ENCODE results near the gene TMEM125. TPM values are rescaled to one million over a fixed set of nuclear protein-coding genes. Genes with fewer than 3 reads are reported as not detected.

Gene TMEM125
- total RNA-seq = 10 to 100 TPM; 11.7 to 16.6 TPM
- polyA plus RNA-seq (2013, experiment 1 of 2) = 1.1 TPM
- polyA plus RNA-seq (2013, experiment 2 of 2) = 0.70 TPM
- long read RNA-seq, experiment 1, partial matches to known transcripts = 5 of 8 reads
- long read RNA-seq, experiment 1, other reads (novel, unspliced or antisense) = 3 of 8 reads
- long read RNA-seq, experiment 2, partial matches to known transcripts = 22 of 31 reads
- long read RNA-seq, experiment 2, other reads (novel, unspliced or antisense) = 8 of 31 reads
- long read RNA-seq, experiment 3, partial matches to known transcripts = 86 of 95 reads
- long read RNA-seq, experiment 3, other reads (novel, unspliced or antisense) = 9 of 95 reads
- long read RNA-seq, experiment 4, partial matches to known transcripts = 6 of 6 reads
- long read RNA-seq, experiment 4, other reads (novel, unspliced or antisense) = 0 of 6 reads

- peak within 1 kb of the TSS; percentile 72 for H3K4me3 Mint-ChIP-seq
- Histone ChIP-seq H3K36me3 (ENCODE audit: control insufficient read depth, insufficient read depth, low read length) (no peaks in the 10 kb centered on the region), H3K27me3 (ENCODE audit: control insufficient read depth, insufficient read depth, low read length, poor library complexity, severe bottlenecking) (no peaks in the 10 kb centered on the region), H3K4me1 (ENCODE audit: control insufficient read depth, insufficient read depth, low read length) (no peaks in the 10 kb centered on the region), H3K9ac (ENCODE audit: extremely low read depth, low read length, poor library complexity, severe bottlenecking) (peak within 1 kb of the TSS; percentile 38), H3K4me3 (ENCODE audit: low read length) (no peak within 1 kb of the TSS), H3K27ac (ENCODE audit: low read depth, low read length) (no peak within 1 kb of the TSS), H3K9me3 (ENCODE audit: control insufficient read depth, low read length) (peaks cover 12% of the 10 kb centered on the region)
- H3K27ac Mint-ChIP-seq = peak within 1 kb of the TSS; percentile 93
- TF ChIP-seq, protein P1, sequence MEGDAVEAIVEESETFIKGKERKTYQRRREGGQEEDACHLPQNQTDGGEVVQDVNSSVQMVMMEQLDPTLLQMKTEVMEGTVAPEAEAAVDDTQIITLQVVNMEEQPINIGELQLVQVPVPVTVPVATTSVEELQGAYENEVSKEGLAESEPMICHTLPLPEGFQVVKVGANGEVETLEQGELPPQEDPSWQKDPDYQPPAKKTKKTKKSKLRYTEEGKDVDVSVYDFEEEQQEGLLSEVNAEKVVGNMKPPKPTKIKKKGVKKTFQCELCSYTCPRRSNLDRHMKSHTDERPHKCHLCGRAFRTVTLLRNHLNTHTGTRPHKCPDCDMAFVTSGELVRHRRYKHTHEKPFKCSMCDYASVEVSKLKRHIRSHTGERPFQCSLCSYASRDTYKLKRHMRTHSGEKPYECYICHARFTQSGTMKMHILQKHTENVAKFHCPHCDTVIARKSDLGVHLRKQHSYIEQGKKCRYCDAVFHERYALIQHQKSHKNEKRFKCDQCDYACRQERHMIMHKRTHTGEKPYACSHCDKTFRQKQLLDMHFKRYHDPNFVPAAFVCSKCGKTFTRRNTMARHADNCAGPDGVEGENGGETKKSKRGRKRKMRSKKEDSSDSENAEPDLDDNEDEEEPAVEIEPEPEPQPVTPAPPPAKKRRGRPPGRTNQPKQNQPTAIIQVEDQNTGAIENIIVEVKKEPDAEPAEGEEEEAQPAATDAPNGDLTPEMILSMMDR (conservative IDR thresholded peaks at IDR 0.05) = no peak
- peaks cover 19% of the 10 kb centered on the region for H3K9me3 Mint-ChIP-seq
- no peak for DNase-seq
- H3K4me1 Mint-ChIP-seq = peaks cover 16% of the 10 kb centered on the region
- H3K27me3 Mint-ChIP-seq (ENCODE audit: insufficient read depth) = peaks cover 15% of the 10 kb centered on the region
- H3K36me3 Mint-ChIP-seq (ENCODE audit: low read depth) = peaks cover 12% of the 10 kb centered on the region
- 87 to 91% methylated on average over 5 to 7 of the region's 7 CpGs for WGBS, 2 experiments (ENCODE audit: insufficient coverage in 1 of 2, insufficient read length in 1 of 2)
Observed at GRCh38 chr1:43269627-43270375, at the start of gene TMEM125. Gene TMEM125 (plus strand): TSS chr1:43269983. CDS start chr1:43272723, 2,740 bp downstream.

- WGBS, 2 experiments (ENCODE audit: insufficient coverage in 1 of 2, insufficient read length in 1 of 2) = 87 to 89% methylated on average over 7 of the region's 7 CpGs
- TF ChIP-seq, protein P1 (conservative IDR thresholded peaks at IDR 0.05) = no peak
- Mint-ChIP-seq H3K4me1 (no peaks in the 10 kb centered on the region), H3K36me3 (ENCODE audit: low read depth) (no peaks in the 10 kb centered on the region), H3K27me3 (ENCODE audit: insufficient read depth) (peaks cover 8% of the 10 kb centered on the region), H3K27ac (no peak overlapping the region), H3K9me3 (no peaks in the 10 kb centered on the region), H3K4me3 (no peak overlapping the region)
- Histone ChIP-seq H3K4me1 (ENCODE audit: control insufficient read depth, insufficient read depth, low read length) (no peaks in the 10 kb centered on the region), H3K36me3 (ENCODE audit: control insufficient read depth, insufficient read depth, low read length) (no peaks in the 10 kb centered on the region), H3K9me3 (ENCODE audit: control insufficient read depth, low read length) (no peaks in the 10 kb centered on the region), H3K9ac (ENCODE audit: extremely low read depth, low read length, poor library complexity, severe bottlenecking) (no peak overlapping the region), H3K27ac (ENCODE audit: low read depth, low read length) (no peak overlapping the region), H3K4me3 (ENCODE audit: low read length) (no peak overlapping the region), H3K27me3 (ENCODE audit: control insufficient read depth, insufficient read depth, low read length, poor library complexity, severe bottlenecking) (peaks cover 16% of the 10 kb centered on the region)
- no peak for DNase-seq
Observed at GRCh38 chr1:43220905-43221778, 48.6 kb upstream of the TMEM125 start.

GRCh38 chr1:43221797-43222196 is 48.0 kb upstream of the TMEM125 start:
- Histone ChIP-seq H3K27me3 (ENCODE audit: control insufficient read depth, insufficient read depth, low read length, poor library complexity, severe bottlenecking) (peaks cover 16% of the 10 kb centered on the region), H3K4me1 (ENCODE audit: control insufficient read depth, insufficient read depth, low read length) (no peaks in the 10 kb centered on the region), H3K9ac (ENCODE audit: extremely low read depth, low read length, poor library complexity, severe bottlenecking) (no peak overlapping the region), H3K9me3 (ENCODE audit: control insufficient read depth, low read length) (no peaks in the 10 kb centered on the region), H3K4me3 (ENCODE audit: low read length) (no peak overlapping the region), H3K36me3 (ENCODE audit: control insufficient read depth, insufficient read depth, low read length) (no peaks in the 10 kb centered on the region), H3K27ac (ENCODE audit: low read depth, low read length) (no peak overlapping the region)
- H3K4me1 Mint-ChIP-seq = peaks cover 3% of the 10 kb centered on the region
- H3K27me3 Mint-ChIP-seq (ENCODE audit: insufficient read depth) = peaks cover 8% of the 10 kb centered on the region
- TF ChIP-seq, protein P1 (conservative IDR thresholded peaks at IDR 0.05) = no peak
- no peak for DNase-seq
- H3K36me3 Mint-ChIP-seq (ENCODE audit: low read depth) = no peaks in the 10 kb centered on the region
- no peaks in the 10 kb centered on the region for H3K9me3 Mint-ChIP-seq
- no peak overlapping the region for H3K4me3 Mint-ChIP-seq
- WGBS, 2 experiments (ENCODE audit: insufficient coverage in 1 of 2, insufficient read length in 1 of 2) = 95% methylated on average over 1 of the region's 1 CpG; no CpG with 5 or more reads in 1 of the 2 experiments
- no peak overlapping the region for H3K27ac Mint-ChIP-seq

Measured in endodermal cell (in vitro differentiated cells).